ENCODE results near the gene OR6C2. TPM values are rescaled to one million over a fixed set of nuclear protein-coding genes. Genes with fewer than 3 reads are reported as not detected.
"Not testable (repeated sequence)": the region's sequence is repeated elsewhere in the genome, so short reads cannot be mapped to it uniquely, and the experiment has no call there.

OR6C2 gene
- not detected for total RNA-seq

DNA sequence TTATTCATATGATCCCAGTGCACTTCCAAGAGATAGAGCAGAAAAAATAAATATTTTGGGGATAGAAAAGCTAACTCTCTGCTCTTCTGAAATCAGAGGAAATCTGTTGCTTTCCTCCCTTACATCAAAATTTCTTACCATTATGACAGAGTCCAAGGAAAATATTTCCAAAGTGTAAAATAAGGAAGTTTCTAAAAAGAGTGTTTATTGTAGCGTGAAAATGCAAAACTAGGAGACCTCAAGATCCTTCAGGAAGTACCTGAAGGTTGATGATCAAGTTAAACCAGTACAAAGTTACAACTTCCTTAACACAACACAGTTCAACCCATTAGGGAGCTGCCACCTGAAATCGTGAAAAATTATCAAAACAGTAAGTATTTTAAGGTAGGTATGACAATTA lies at the start of gene OR6C2:
Gene OR6C2, plus strand, starts transcription at position 301 of the 400 bp plus-strand sequence. CDS start 8,138 bp downstream, outside the sequence.
- Histone ChIP-seq H3K9ac (ENCODE audit: low read depth in 1 of 3, low read length in 3 of 3) (no peak within 1 kb of the TSS), H3K27ac (ENCODE audit: low read depth, low read length) (no peak within 1 kb of the TSS), H3K36me3 (ENCODE audit: control insufficient read depth in 3 of 3, insufficient read depth in 3 of 3, low read length in 3 of 3) (no peaks in the 10 kb centered on the region), H3K4me3 (ENCODE audit: low read length in 3 of 3) (no peak within 1 kb of the TSS), H3K4me1 (ENCODE audit: control insufficient read depth in 3 of 3, insufficient read depth in 3 of 3, low read length in 3 of 3) (no peaks in the 10 kb centered on the region), H3K27me3 (ENCODE audit: control insufficient read depth in 3 of 3, insufficient read depth in 3 of 3, low read length in 3 of 3) (no peaks in the 10 kb centered on the region), H3K9me3 (ENCODE audit: control insufficient read depth in 3 of 3, low read length in 3 of 3) (no peaks in the 10 kb centered on the region)

DNA sequence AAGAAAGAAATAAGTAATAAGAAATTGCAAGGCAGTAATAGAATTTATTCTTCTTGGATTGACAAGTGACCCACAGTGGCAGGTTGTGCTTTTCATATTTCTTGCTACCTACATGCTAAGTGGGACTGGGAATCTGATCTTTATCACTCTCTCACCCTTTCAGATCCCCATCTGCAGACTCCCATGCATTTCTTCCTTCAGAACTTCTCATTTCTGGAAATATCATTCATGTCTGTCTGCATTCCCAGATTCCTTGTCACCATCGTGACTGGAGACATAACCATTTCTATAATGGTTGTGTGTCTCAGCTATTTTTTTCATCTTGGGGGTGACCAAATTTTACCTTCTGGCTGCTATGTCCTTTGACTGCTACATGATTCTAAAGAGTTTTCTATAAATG lies 47.5 kb upstream of the OR6C2 start:
- Histone ChIP-seq H3K4me1 (ENCODE audit: control insufficient read depth in 3 of 3, insufficient read depth in 3 of 3, low read length in 3 of 3) (no peaks in the 10 kb centered on the region), H3K36me3 (ENCODE audit: control insufficient read depth in 3 of 3, insufficient read depth in 3 of 3, low read length in 3 of 3) (no peaks in the 10 kb centered on the region), H3K27me3 (ENCODE audit: control insufficient read depth in 3 of 3, insufficient read depth in 3 of 3, low read length in 3 of 3) (no peaks in the 10 kb centered on the region), H3K9me3 (ENCODE audit: control insufficient read depth in 3 of 3, low read length in 3 of 3) (peaks cover 0 to 2% (median 0%) of the 10 kb centered on the region in 3 donors), H3K4me3 (ENCODE audit: low read length in 3 of 3) (no peak overlapping the region), H3K9ac (ENCODE audit: low read depth in 1 of 3, low read length in 3 of 3) (no peak overlapping the region), H3K27ac (ENCODE audit: low read depth, low read length) (no peak overlapping the region)

DNA sequence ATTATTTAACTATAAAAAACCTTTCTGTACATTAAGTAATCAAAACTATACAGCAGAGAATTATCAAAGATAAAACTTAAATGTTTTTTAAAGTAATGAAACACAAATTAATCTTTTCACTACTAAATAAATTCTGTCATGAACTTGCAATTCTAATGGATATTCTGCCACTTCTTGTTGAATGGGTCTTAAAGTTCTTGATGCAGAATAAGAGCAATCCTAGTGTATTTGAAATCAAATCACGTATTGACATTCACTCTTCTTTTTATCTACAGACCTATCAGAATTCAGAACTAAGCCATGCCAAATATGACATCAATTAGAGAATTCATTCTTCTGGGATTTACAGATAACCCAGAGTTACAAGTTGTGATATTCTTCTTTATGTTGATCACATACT lies 43.6 kb upstream of the OR6C2 start, which contains the start of gene OR6C65:
Gene OR6C65, plus strand, starts transcription at position 301 of the 400 bp plus-strand sequence. Its CDS starts 0 bp downstream, at position 301.
- Histone ChIP-seq H3K27me3 (ENCODE audit: control insufficient read depth in 3 of 3, insufficient read depth in 3 of 3, low read length in 3 of 3) (no peaks in the 10 kb centered on the region), H3K4me3 (ENCODE audit: low read length in 3 of 3) (no peak within 1 kb of the TSS)

DNA sequence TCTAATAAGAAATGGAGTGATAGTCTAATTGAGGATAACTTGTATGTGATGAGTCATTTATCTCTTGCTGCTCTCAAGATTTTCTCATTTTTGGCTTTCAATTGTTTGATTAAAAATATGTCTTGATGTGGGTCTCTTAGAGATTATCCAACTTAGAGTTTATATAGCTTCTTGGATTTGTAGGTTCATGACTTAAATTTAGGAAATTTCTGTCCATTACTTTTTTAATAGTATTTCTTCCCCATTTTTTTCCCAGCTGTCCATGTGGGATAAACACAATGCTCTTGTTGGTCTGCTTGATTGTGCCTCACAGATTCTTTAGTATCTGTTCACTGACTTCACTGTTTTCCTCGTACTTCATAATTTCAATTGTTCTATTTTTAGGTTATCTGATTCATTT lies 36.0 kb upstream of the OR6C2 start:
- no peak overlapping the region for H3K4me3 ChIP-seq (ENCODE audit: low read length in 3 of 3)
- H3K9me3 ChIP-seq (ENCODE audit: control insufficient read depth in 3 of 3, low read length in 3 of 3): peaks cover 0 to 3% (median 2%) of the 10 kb centered on the region in 3 donors
- no peaks in the 10 kb centered on the region for H3K4me1 ChIP-seq (ENCODE audit: control insufficient read depth in 3 of 3, insufficient read depth in 3 of 3, low read length in 3 of 3)
- no peak overlapping the region for H3K27ac ChIP-seq (ENCODE audit: low read depth, low read length)
- H3K36me3 ChIP-seq (ENCODE audit: control insufficient read depth in 3 of 3, insufficient read depth in 3 of 3, low read length in 3 of 3): no peaks in the 10 kb centered on the region
- no peaks in the 10 kb centered on the region for H3K27me3 ChIP-seq (ENCODE audit: control insufficient read depth in 3 of 3, insufficient read depth in 3 of 3, low read length in 3 of 3)
- H3K9ac ChIP-seq (ENCODE audit: low read depth in 1 of 3, low read length in 3 of 3): no peak overlapping the region

More for the DNA sequence above, 43.6 kb upstream of the OR6C2 start, which contains the start of gene OR6C65:
- Histone ChIP-seq H3K9ac (ENCODE audit: low read depth in 1 of 3, low read length in 3 of 3) (no peak within 1 kb of the TSS), H3K4me1 (ENCODE audit: control insufficient read depth in 3 of 3, insufficient read depth in 3 of 3, low read length in 3 of 3) (no peaks in the 10 kb centered on the region), H3K36me3 (ENCODE audit: control insufficient read depth in 3 of 3, insufficient read depth in 3 of 3, low read length in 3 of 3) (no peaks in the 10 kb centered on the region), H3K9me3 (ENCODE audit: control insufficient read depth in 3 of 3, low read length in 3 of 3) (peaks cover 0 to 2% (median 0%) of the 10 kb centered on the region in 3 donors), H3K27ac (ENCODE audit: low read depth, low read length) (no peak within 1 kb of the TSS)

DNA sequence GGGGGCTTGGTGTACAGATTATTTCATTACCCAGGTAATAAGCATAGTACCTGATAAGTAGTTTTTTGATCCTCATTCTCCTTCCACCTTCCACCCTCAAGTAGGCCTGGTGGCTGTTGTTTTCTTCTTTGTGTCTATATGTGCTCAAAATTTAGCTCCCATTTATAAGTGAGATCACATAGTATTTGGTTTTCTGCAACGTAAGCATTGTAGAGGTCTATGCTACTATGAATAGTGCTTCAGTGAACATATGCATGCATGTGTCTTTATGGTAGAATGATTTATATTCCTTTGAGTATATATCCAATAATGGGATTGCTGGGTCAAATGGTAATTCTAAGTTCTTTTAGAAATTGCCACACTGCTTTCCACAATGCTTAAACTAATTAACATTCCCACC lies 34.7 kb upstream of the OR6C2 start:
- not testable (repeated sequence) for H3K4me1 ChIP-seq (ENCODE audit: control insufficient read depth in 3 of 3, insufficient read depth in 3 of 3, low read length in 3 of 3); H3K27me3 ChIP-seq (ENCODE audit: control insufficient read depth in 3 of 3, insufficient read depth in 3 of 3, low read length in 3 of 3); H3K36me3 ChIP-seq (ENCODE audit: control insufficient read depth in 3 of 3, insufficient read depth in 3 of 3, low read length in 3 of 3); H3K9me3 ChIP-seq (ENCODE audit: control insufficient read depth in 3 of 3, low read length in 3 of 3); H3K9ac ChIP-seq (ENCODE audit: low read depth in 1 of 3, low read length in 3 of 3); H3K27ac ChIP-seq (ENCODE audit: low read depth, low read length); H3K4me3 ChIP-seq (ENCODE audit: low read length in 3 of 3)

DNA sequence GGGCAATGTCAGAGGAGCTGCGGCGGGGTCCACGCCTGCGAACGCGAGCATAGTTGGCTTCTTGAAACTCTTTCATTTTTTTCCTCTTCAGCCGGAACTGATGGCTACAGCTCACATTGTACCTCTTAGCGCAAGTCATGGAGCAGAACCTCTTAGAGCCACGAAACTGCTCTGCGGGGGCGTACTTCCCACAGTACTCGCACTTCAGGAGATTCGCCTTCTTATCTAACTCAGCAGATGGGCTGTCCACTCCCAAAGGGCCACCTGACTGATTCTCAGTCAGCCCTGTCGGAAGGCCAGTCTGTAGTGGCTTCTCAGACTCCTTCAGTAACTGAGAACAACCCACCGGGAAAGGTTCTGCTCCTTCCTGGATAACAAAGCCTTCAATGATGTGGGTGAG lies 31.7 kb upstream of the OR6C2 start:
- not testable (repeated sequence) for H3K27me3 ChIP-seq (ENCODE audit: control insufficient read depth in 3 of 3, insufficient read depth in 3 of 3, low read length in 3 of 3); H3K9ac ChIP-seq (ENCODE audit: low read depth in 1 of 3, low read length in 3 of 3); H3K27ac ChIP-seq (ENCODE audit: low read depth, low read length); H3K36me3 ChIP-seq (ENCODE audit: control insufficient read depth in 3 of 3, insufficient read depth in 3 of 3, low read length in 3 of 3); H3K4me3 ChIP-seq (ENCODE audit: low read length in 3 of 3); H3K9me3 ChIP-seq (ENCODE audit: control insufficient read depth in 3 of 3, low read length in 3 of 3); H3K4me1 ChIP-seq (ENCODE audit: control insufficient read depth in 3 of 3, insufficient read depth in 3 of 3, low read length in 3 of 3)

DNA sequence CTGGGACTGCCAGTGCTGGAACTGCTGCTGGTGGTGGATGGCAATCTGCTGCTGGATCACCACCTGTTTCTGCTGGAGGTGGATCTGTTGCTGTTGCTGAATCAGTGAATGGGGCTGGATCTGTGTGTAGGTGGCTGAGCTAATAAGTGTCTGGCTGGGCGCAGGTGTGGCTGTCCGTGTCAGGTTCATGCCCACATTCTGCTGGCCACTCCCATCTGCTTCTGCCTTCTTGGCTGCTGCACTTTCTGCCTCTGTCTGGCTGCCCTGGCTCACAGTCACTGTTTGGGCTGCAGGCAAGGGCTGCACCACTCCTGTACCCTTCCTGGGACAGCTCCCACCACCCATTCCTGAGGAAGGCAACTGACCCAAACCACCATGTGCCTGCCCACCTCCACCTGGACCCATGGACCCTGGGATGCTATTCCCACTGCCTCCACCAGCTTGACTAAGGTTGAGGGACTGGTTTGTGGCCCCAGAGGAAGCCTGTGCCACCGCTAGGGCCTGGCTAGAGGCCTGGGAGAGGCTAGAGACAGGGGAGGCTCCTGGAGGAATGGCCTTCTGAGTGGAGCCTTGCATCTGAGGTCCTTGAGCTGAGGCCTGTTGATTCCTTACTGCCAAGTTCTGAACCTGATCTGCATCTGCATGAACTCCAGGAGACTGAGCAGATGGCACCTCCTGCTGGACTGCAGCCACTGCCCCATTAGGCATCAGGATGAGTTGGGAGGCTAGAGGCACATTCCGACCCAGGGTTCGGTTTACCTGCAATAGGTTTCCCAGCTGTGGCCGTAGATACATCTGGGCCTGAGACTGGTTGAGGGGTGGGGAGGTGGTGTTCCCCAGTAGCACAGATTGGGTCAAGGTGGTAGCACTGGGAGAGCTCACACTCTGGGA lies 30.1 kb upstream of the OR6C2 start:
- H3K9me3 ChIP-seq (ENCODE audit: control insufficient read depth in 3 of 3, low read length in 3 of 3); H3K36me3 ChIP-seq (ENCODE audit: control insufficient read depth in 3 of 3, insufficient read depth in 3 of 3, low read length in 3 of 3); H3K27me3 ChIP-seq (ENCODE audit: control insufficient read depth in 3 of 3, insufficient read depth in 3 of 3, low read length in 3 of 3); H3K9ac ChIP-seq (ENCODE audit: low read depth in 1 of 3, low read length in 3 of 3); H3K27ac ChIP-seq (ENCODE audit: low read depth, low read length); H3K4me3 ChIP-seq (ENCODE audit: low read length in 3 of 3); H3K4me1 ChIP-seq (ENCODE audit: control insufficient read depth in 3 of 3, insufficient read depth in 3 of 3, low read length in 3 of 3): not testable (repeated sequence)

DNA sequence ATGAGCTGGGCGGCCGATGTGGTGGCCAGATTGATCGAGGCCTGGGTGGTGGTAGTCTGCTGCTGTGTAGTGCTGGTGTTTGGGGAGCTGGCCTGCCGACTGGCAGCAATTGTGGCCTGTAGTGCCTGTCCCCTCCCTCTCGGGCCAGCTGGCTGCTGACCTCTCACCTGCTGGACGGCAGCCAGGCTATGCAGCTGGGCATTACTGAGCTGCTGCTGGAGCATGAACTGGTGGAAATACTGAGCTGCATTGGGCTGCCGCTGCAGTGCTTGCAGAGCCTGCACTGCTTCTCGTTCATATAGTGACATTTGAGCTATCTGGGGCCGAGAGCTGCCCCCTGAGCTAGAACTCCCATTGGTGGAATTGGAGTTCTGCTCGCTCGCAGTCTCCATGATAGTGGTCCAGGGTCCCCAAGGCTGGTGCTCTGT lies 29.5 kb upstream of the OR6C2 start:
- H3K36me3 ChIP-seq (ENCODE audit: control insufficient read depth in 3 of 3, insufficient read depth in 3 of 3, low read length in 3 of 3); H3K4me3 ChIP-seq (ENCODE audit: low read length in 3 of 3); H3K9ac ChIP-seq (ENCODE audit: low read depth in 1 of 3, low read length in 3 of 3); H3K27ac ChIP-seq (ENCODE audit: low read depth, low read length); H3K4me1 ChIP-seq (ENCODE audit: control insufficient read depth in 3 of 3, insufficient read depth in 3 of 3, low read length in 3 of 3); H3K9me3 ChIP-seq (ENCODE audit: control insufficient read depth in 3 of 3, low read length in 3 of 3); H3K27me3 ChIP-seq (ENCODE audit: control insufficient read depth in 3 of 3, insufficient read depth in 3 of 3, low read length in 3 of 3): not testable (repeated sequence)

DNA sequence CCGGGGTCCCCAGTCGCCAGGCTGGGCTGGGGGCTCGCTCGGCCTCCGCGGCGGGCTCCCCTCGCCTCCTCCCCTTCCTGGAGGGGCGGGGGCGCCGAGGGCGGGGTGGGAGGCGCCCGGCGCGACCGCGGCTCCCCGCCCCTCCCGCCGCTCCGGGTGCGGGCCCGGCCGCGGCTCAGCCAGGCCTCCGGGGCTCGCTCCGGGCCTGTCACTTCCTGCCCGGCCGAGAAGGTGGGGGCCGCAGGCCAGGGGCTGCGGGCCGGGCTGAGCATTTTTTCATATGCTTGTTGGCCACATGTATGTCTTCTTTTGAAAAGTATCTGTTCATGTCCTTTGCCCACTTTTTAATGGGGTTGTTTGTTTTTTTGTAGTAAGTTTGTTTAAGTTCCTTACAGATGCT lies 29.0 kb upstream of the OR6C2 start:
- H3K9me3 ChIP-seq (ENCODE audit: control insufficient read depth in 3 of 3, low read length in 3 of 3); H3K27me3 ChIP-seq (ENCODE audit: control insufficient read depth in 3 of 3, insufficient read depth in 3 of 3, low read length in 3 of 3); H3K9ac ChIP-seq (ENCODE audit: low read depth in 1 of 3, low read length in 3 of 3); H3K27ac ChIP-seq (ENCODE audit: low read depth, low read length); H3K4me1 ChIP-seq (ENCODE audit: control insufficient read depth in 3 of 3, insufficient read depth in 3 of 3, low read length in 3 of 3); H3K36me3 ChIP-seq (ENCODE audit: control insufficient read depth in 3 of 3, insufficient read depth in 3 of 3, low read length in 3 of 3); H3K4me3 ChIP-seq (ENCODE audit: low read length in 3 of 3): not testable (repeated sequence)

DNA sequence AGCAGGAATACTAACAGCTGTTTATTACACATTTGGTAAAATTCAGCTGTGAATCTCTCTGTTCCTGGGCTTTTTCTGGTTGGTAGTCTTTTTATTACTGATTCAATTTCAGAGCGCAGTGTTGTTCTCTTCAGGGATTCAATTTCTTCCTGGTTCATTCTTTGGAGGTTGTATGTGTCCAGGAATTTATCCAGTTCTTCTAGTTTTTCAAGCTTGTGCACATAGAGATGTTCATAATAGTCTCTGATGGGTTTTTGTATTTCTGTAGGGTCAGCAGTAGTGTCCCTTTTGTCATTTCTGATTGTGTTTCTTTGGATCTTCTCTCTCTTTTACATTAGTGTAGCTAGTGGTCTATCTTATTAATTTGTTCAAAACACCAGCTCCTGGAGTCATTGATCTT lies 26.9 kb upstream of the OR6C2 start:
- Histone ChIP-seq H3K9me3 (ENCODE audit: control insufficient read depth in 3 of 3, low read length in 3 of 3) (peaks cover 0 to 2% (median 0%) of the 10 kb centered on the region in 3 donors), H3K27ac (ENCODE audit: low read depth, low read length) (no peak overlapping the region), H3K4me1 (ENCODE audit: control insufficient read depth in 3 of 3, insufficient read depth in 3 of 3, low read length in 3 of 3) (no peaks in the 10 kb centered on the region), H3K4me3 (ENCODE audit: low read length in 3 of 3) (no peak overlapping the region), H3K27me3 (ENCODE audit: control insufficient read depth in 3 of 3, insufficient read depth in 3 of 3, low read length in 3 of 3) (peaks cover 0 to 3% (median 0%) of the 10 kb centered on the region in 3 donors), H3K9ac (ENCODE audit: low read depth in 1 of 3, low read length in 3 of 3) (no peak overlapping the region), H3K36me3 (ENCODE audit: control insufficient read depth in 3 of 3, insufficient read depth in 3 of 3, low read length in 3 of 3) (no peaks in the 10 kb centered on the region)

Measured in skeletal muscle tissue (tissue), 4 donors.